SU-DHL-6 (cell line): ENCODE data around the gene POM121L2.
"Not testable (repeated sequence)": the region's sequence is repeated elsewhere in the genome, so short reads cannot be mapped to it uniquely, and the experiment has no call there.

Source experiments
- H2AFZ ChIP-seq: fragments of 200-600 bp; sonication (generic); 2 replicates; pipeline ENCODE4 v1.6.1; 2014; ENCODE audit warnings: low read depth, mild to moderate bottlenecking, moderate library complexity, mixed read lengths, antibody characterized with exemption, low read length; ENCODE audit not compliant: severe bottlenecking
- H3F3A ChIP-seq: fragments of 200-600 bp; shearing (Covaris generic); 2 replicates; pipeline ENCODE4 v1.6.0; 2016; ENCODE audit warnings: antibody characterized with exemption, mild to moderate bottlenecking; ENCODE audit not compliant: insufficient read depth
- H3K27ac ChIP-seq: fragments of 200-600 bp; sonication (generic); 2 replicates; pipeline ENCODE4 v1.5.1; 2016; ENCODE audit warnings: low read depth, mild to moderate bottlenecking, low read length, moderate library complexity, mixed read lengths
- H3K27me3 ChIP-seq: fragments of 200-600 bp; sonication (generic), shearing (Covaris generic); 2 replicates; pipeline ENCODE4 v1.6.0; 2014; ENCODE audit warnings: mild to moderate bottlenecking, low read length
- H3K36me3 ChIP-seq: fragments of 200-600 bp; sonication (generic); 2 replicates; pipeline ENCODE4 v1.6.1; 2014; ENCODE audit warnings: mild to moderate bottlenecking, low read length, mixed read lengths
- H3K4me2 ChIP-seq: fragments of 300-600, 200-600 bp; shearing (Covaris generic), sonication (generic); 2 replicates; pipeline ENCODE4 v1.6.0; 2014; ENCODE audit warnings: low read length, low read depth, mild to moderate bottlenecking; ENCODE audit not compliant: poor library complexity, severe bottlenecking
- H3K4me3 ChIP-seq: fragments of 200-600 bp; sonication (generic); 2 replicates; pipeline ENCODE4 v1.5.1; 2014; ENCODE audit warnings: antibody characterized with exemption, low read length, mild to moderate bottlenecking, mixed read lengths; ENCODE audit not compliant: insufficient read depth, poor library complexity, severe bottlenecking
- H3K79me2 ChIP-seq: fragments of 200-600 bp; sonication (generic); 2 replicates; pipeline ENCODE4 v1.6.1; 2014; ENCODE audit warnings: mild to moderate bottlenecking, low read length, moderate library complexity; ENCODE audit not compliant: insufficient read depth
- H3K9ac ChIP-seq: fragments of 200-600 bp; sonication (generic); 2 replicates; pipeline ENCODE4 v1.7.0; 2014; ENCODE audit warnings: mild to moderate bottlenecking, low read length
- H3K9me2 ChIP-seq: fragments of 200-600 bp; sonication (generic); replicated peaks from 2 replicates; pipeline ENCODE4 v1.6.1; 2014; ENCODE audit warnings: low read length; ENCODE audit not compliant: insufficient read depth
- H3K9me3 ChIP-seq: fragments of 200-600 bp; sonication (generic); 2 replicates; pipeline ENCODE4 v1.6.1; 2014; ENCODE audit warnings: low read length, mixed read lengths; ENCODE audit not compliant: insufficient read depth
- H4K20me1 ChIP-seq: fragments of 200-600 bp; sonication (generic); 2 replicates; pipeline ENCODE4 v1.6.1; 2014; ENCODE audit warnings: low read depth, mild to moderate bottlenecking, antibody characterized with exemption, low read length, moderate library complexity, mixed read lengths
- CTCF ChIP-seq: fragments of 200-600 bp; sonication (generic); IDR thresholded peaks from one replicate; pipeline ENCODE4 v1.5.1; 2017; ENCODE audit warnings: antibody characterized with exemption, mild to moderate bottlenecking, low read length, moderate library complexity; ENCODE audit not compliant: insufficient read depth, poor library complexity, severe bottlenecking
- EZH2phosphoT487 ChIP-seq: fragments of 200-600 bp; sonication (generic), shearing (Covaris generic); conservative IDR thresholded peaks from 2 replicates; pipeline ENCODE4 v1.6.1; 2018; ENCODE audit warnings: mild to moderate bottlenecking, antibody characterized with exemption, low read length, moderate library complexity, mixed read lengths

POM121L2 gene

DNA sequence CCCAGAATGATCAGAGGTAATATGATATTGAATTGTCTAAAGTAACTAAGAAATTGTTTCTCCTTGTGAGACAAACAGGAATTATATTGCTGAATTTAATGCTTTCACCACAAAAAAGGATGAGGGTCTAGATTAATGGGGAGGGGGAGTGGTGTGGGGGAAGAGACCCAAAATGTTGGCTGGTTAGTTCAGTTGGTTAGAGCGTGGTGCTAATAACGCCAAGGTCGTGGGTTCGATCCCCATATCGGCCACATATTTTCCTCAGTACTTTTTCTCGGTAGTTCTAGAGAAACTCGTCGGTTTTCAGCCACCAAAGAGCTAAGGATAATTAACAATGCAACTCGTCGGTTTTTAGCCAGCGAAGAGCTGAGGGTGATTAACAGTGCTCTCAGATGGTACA lies 38.3 kb downstream of the POM121L2 start:
- H3K4me3 ChIP-seq: no peak overlapping the region
- H3K27me3 ChIP-seq: no peaks in the 10 kb centered on the region; the same call in 1 of the 2 replicates
- no peaks in the 10 kb centered on the region for H3K9me3 ChIP-seq
- H3K9me2 ChIP-seq: no peaks in the 10 kb centered on the region
- H2AFZ ChIP-seq: no peak overlapping the region
- no peak overlapping the region for H3K27ac ChIP-seq
- no peaks in the 10 kb centered on the region for H3F3A ChIP-seq
- H3K4me2 ChIP-seq: no peak overlapping the region
- no peaks in the 10 kb centered on the region for H3K36me3 ChIP-seq
- no peaks in the 10 kb centered on the region for H3K79me2 ChIP-seq
- no peaks in the 10 kb centered on the region for H4K20me1 ChIP-seq
- TF ChIP-seq EZH2phosphoT487: no peak
- TF ChIP-seq CTCF: no peak
- no peak overlapping the region for H3K9ac ChIP-seq

DNA sequence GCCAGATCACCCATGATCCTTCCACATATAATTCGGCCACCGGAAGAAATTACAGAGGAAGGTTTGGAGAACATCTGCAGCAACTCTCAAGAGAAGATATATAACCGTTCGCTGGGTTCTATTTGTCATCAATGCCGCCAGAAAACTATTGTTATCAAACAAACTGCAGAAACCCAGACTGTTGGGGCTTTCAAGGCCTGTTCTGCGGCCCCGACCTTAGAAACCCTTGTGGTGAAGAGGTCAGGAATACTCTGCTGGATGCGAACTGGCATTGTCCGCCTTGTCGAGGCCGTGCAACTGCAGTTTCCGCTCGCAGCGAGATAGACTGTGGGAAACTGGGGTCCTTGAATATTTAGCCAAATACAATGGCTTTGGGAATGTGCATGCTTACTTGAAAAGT lies 43.3 kb downstream of the POM121L2 start:
- TF ChIP-seq EZH2phosphoT487 (no peak), CTCF (no peak)
- H3K27me3 ChIP-seq: no peaks in the 10 kb centered on the region
- no peaks in the 10 kb centered on the region for H3K36me3 ChIP-seq
- no peaks in the 10 kb centered on the region for H4K20me1 ChIP-seq
- H3K27ac ChIP-seq: no peak overlapping the region
- no peaks in the 10 kb centered on the region for H3K9me3 ChIP-seq
- no peaks in the 10 kb centered on the region for H3K9me2 ChIP-seq
- H3K4me2 ChIP-seq: no peak overlapping the region
- H3F3A ChIP-seq: no peaks in the 10 kb centered on the region
- no peak overlapping the region for H3K4me3 ChIP-seq
- H2AFZ ChIP-seq: no peak overlapping the region
- H3K9ac ChIP-seq: no peak overlapping the region
- no peaks in the 10 kb centered on the region for H3K79me2 ChIP-seq

GRCh38 chr6:27267857-27268434 lies 44.1 kb downstream of the POM121L2 start:
- no peak overlapping the region for H3K4me2 ChIP-seq
- H3F3A ChIP-seq: no peaks in the 10 kb centered on the region
- no peak overlapping the region for H3K9ac ChIP-seq
- H2AFZ ChIP-seq: no peak overlapping the region
- no peaks in the 10 kb centered on the region for H3K9me2 ChIP-seq
- H3K4me3 ChIP-seq: no peak overlapping the region
- H3K27me3 ChIP-seq: no peaks in the 10 kb centered on the region
- H3K79me2 ChIP-seq: no peaks in the 10 kb centered on the region
- H3K9me3 ChIP-seq: no peaks in the 10 kb centered on the region
- TF ChIP-seq CTCF (no peak), EZH2phosphoT487 (no peak)
- no peaks in the 10 kb centered on the region for H4K20me1 ChIP-seq
- no peak overlapping the region for H3K27ac ChIP-seq
- H3K36me3 ChIP-seq: no peaks in the 10 kb centered on the region

DNA sequence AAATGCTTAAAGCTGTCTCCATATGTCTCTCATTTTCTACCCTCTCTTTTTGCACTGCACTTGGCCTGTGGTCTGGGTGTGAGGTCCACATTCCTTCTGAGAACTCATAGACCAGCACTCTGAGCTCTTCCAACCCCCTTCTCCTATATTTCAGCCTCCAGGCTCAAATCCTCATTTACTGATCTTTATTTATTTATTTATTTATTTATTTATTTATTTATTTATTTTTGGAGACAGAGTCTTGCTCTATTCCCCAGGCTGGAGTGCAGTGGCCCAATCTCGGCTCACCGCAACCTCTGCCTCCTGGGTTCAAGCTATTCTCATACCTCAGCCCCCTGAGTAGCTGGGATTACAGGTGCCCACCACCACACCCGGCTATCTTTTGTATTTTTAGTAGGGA lies 45.1 kb downstream of the POM121L2 start:
- not testable (repeated sequence) for H2AFZ ChIP-seq, H3K27me3 ChIP-seq, H3K4me2 ChIP-seq, H3K79me2 ChIP-seq, H3K27ac ChIP-seq, H3K9me3 ChIP-seq, H3K4me3 ChIP-seq, H3K9me2 ChIP-seq, H3F3A ChIP-seq, H3K36me3 ChIP-seq, H4K20me1 ChIP-seq, H3K9ac ChIP-seq
